Measurements from ENCODE around the gene NANOS2. TPM values are rescaled to one million over a fixed set of nuclear protein-coding genes. Genes with fewer than 3 reads are reported as not detected.
A peak's percentile ranks its signal among the peaks of the same experiment; 100 is the strongest.

The NANOS2 gene
- total RNA-seq, 1 experiment from 2014 or later, result not detected

- H2AFZ ChIP-seq (ENCODE audit: low read length), result no peak overlapping the region
- no peaks in the 10 kb centered on the region for H3K9me3 ChIP-seq (ENCODE audit: low read length)
- no peak overlapping the region for H3K27ac ChIP-seq (ENCODE audit: low read length)
- BruUV-seq (replicated peaks), result no TSS peak
- H3K79me2 ChIP-seq (ENCODE audit: low read length), result no peaks in the 10 kb centered on the region
- no peaks in the 10 kb centered on the region for H3F3A ChIP-seq (ENCODE audit: low read length, unreplicated experiment)
- ATAC-seq (no peak), DNase-seq (no peak)
- no peaks in the 10 kb centered on the region for H3K27me3 ChIP-seq (ENCODE audit: low read length)
- POLR2A ChIA-PET (ENCODE audit: unreplicated experiment), result no interaction called here
- H3K4me3 ChIP-seq (ENCODE audit: low read length), result no peak overlapping the region
- intact Hi-C loops (cut with micrococcal nuclease), result no loop called here
- H3K36me3 ChIP-seq (ENCODE audit: low read depth, low read length), result no peaks in the 10 kb centered on the region
- no peak for TF ChIP-seq EZH2phosphoT487 (IDR thresholded peaks at IDR 0.05; ENCODE audit: borderline replicate concordance, low read length)
- TF ChIP-seq, protein P1, sequence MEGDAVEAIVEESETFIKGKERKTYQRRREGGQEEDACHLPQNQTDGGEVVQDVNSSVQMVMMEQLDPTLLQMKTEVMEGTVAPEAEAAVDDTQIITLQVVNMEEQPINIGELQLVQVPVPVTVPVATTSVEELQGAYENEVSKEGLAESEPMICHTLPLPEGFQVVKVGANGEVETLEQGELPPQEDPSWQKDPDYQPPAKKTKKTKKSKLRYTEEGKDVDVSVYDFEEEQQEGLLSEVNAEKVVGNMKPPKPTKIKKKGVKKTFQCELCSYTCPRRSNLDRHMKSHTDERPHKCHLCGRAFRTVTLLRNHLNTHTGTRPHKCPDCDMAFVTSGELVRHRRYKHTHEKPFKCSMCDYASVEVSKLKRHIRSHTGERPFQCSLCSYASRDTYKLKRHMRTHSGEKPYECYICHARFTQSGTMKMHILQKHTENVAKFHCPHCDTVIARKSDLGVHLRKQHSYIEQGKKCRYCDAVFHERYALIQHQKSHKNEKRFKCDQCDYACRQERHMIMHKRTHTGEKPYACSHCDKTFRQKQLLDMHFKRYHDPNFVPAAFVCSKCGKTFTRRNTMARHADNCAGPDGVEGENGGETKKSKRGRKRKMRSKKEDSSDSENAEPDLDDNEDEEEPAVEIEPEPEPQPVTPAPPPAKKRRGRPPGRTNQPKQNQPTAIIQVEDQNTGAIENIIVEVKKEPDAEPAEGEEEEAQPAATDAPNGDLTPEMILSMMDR (conservative IDR thresholded peaks at IDR 0.05; ENCODE audit: low read depth, low read length), result no peak
- TF ChIP-seq EZH2 (IDR thresholded peaks at IDR 0.05; ENCODE audit: low read length, unreplicated experiment), result no peak
- H4K20me1 ChIP-seq (ENCODE audit: low read length), result no peaks in the 10 kb centered on the region
- CTCF ChIA-PET, result no interaction called here
- H3K9ac ChIP-seq (ENCODE audit: low read length), result no peak overlapping the region
- H3K9me2 ChIP-seq (replicated peaks; ENCODE audit: low read length), result no peaks in the 10 kb centered on the region
- no peak overlapping the region for H3K4me2 ChIP-seq (ENCODE audit: low read length)
- peaks cover 17% of the 10 kb centered on the region for H3K4me1 ChIP-seq (ENCODE audit: insufficient read depth, low read length)
These were observed 37.7 kb upstream of the NANOS2 start for GRCh38 chr19:45952341-45952685.

GRCh38 chr19:45947926-45948325 is 33.3 kb upstream of the NANOS2 start:
- Histone ChIP-seq H3K27me3 (ENCODE audit: low read length) (no peaks in the 10 kb centered on the region), H3K79me2 (ENCODE audit: low read length) (no peaks in the 10 kb centered on the region), H4K20me1 (ENCODE audit: low read length) (no peaks in the 10 kb centered on the region), H2AFZ (ENCODE audit: low read length) (no peak overlapping the region), H3K4me2 (ENCODE audit: low read length) (no peak overlapping the region), H3K36me3 (ENCODE audit: low read depth, low read length) (no peaks in the 10 kb centered on the region), H3K9me3 (ENCODE audit: low read length) (no peaks in the 10 kb centered on the region), H3K4me3 (ENCODE audit: low read length) (no peak overlapping the region), H3K9me2 (replicated peaks; ENCODE audit: low read length) (no peaks in the 10 kb centered on the region), H3K27ac (ENCODE audit: low read length) (no peak overlapping the region), H3K4me1 (ENCODE audit: insufficient read depth, low read length) (no peaks in the 10 kb centered on the region), H3F3A (ENCODE audit: low read length, unreplicated experiment) (no peaks in the 10 kb centered on the region), H3K9ac (ENCODE audit: low read length) (no peak overlapping the region)
- POLR2A ChIA-PET (ENCODE audit: unreplicated experiment), result no interaction called here
- CTCF ChIA-PET, result no interaction called here
- no TSS peak for BruUV-seq (replicated peaks)
- TF ChIP-seq EZH2 (IDR thresholded peaks at IDR 0.05; ENCODE audit: low read length, unreplicated experiment) (no peak), EZH2phosphoT487 (IDR thresholded peaks at IDR 0.05; ENCODE audit: borderline replicate concordance, low read length) (no peak)
- no peak for ATAC-seq
- intact Hi-C loops (cut with micrococcal nuclease), result no loop called here
- peak; percentile 30 for DNase-seq

GRCh38 chr19:45940515-45940805 is 25.9 kb upstream of the NANOS2 start:
- Histone ChIP-seq H3F3A (ENCODE audit: low read length, unreplicated experiment) (no peaks in the 10 kb centered on the region), H3K9me2 (replicated peaks; ENCODE audit: low read length) (no peaks in the 10 kb centered on the region), H3K9ac (ENCODE audit: low read length) (no peak overlapping the region), H3K4me1 (ENCODE audit: insufficient read depth, low read length) (no peaks in the 10 kb centered on the region), H3K9me3 (ENCODE audit: low read length) (no peaks in the 10 kb centered on the region), H4K20me1 (ENCODE audit: low read length) (no peaks in the 10 kb centered on the region), H3K36me3 (ENCODE audit: low read depth, low read length) (no peaks in the 10 kb centered on the region), H3K27ac (ENCODE audit: low read length) (no peak overlapping the region), H2AFZ (ENCODE audit: low read length) (no peak overlapping the region), H3K79me2 (ENCODE audit: low read length) (no peaks in the 10 kb centered on the region), H3K4me3 (ENCODE audit: low read length) (no peak overlapping the region), H3K27me3 (ENCODE audit: low read length) (no peaks in the 10 kb centered on the region), H3K4me2 (ENCODE audit: low read length) (no peak overlapping the region)
- ChIA-PET POLR2A (ENCODE audit: unreplicated experiment) (no interaction called here), CTCF (no interaction called here)
- ATAC-seq (no peak), DNase-seq (no peak)
- no TSS peak for BruUV-seq (replicated peaks)
- TF ChIP-seq EZH2phosphoT487 (IDR thresholded peaks at IDR 0.05; ENCODE audit: borderline replicate concordance, low read length), result no peak
- TF ChIP-seq EZH2 (IDR thresholded peaks at IDR 0.05; ENCODE audit: low read length, unreplicated experiment), result no peak
- TF ChIP-seq, protein P1 (conservative IDR thresholded peaks at IDR 0.05; ENCODE audit: low read depth, low read length), result no peak
- intact Hi-C loops (cut with micrococcal nuclease), result no loop called here
